CD14-positive monocyte (primary cell): ENCODE data around the gene E2F7. TPM values are rescaled to one million over a fixed set of nuclear protein-coding genes. Genes with fewer than 3 reads are reported as not detected.

ENCODE experiments used
- DNase-seq, 3 donors: peaks; one replicate each; pipeline ENCODE4 v3.0.0-alpha.2; 2011 to 2022
- H2AFZ ChIP-seq: 2 replicates; pipeline ENCODE4 v1.6.0; 2012; ENCODE audit warnings: mild to moderate bottlenecking, low read depth, low read length, inconsistent platforms; ENCODE audit not compliant: insufficient read depth, poor library complexity, severe bottlenecking
- H3K27ac ChIP-seq, 2 donors: 1 replicate in 1 of 2; 2 replicates in 1 of 2; pipeline ENCODE4 v1.5.1; 2012 to 2013; ENCODE audit warnings: low read length in 2 of 2, control low read depth in 1 of 2, inconsistent platforms in 1 of 2, low read depth in 1 of 2, mild to moderate bottlenecking in 1 of 2
- H3K27me3 ChIP-seq, 2 donors: one replicate each; pipeline versions ENCODE4 v1.6.0 to v1.6.1; 2011 to 2013; ENCODE audit warnings: low read length in 2 of 2; ENCODE audit not compliant: control insufficient read depth in 2 of 2, insufficient read depth in 2 of 2
- H3K36me3 ChIP-seq, 2 donors: replicated peaks in 1 of 2; 1 replicate in 1 of 2; 2 replicates in 1 of 2; pipeline versions ENCODE4 v1.5.1 to v1.6.1; 2012 to 2013; ENCODE audit warnings: low read length in 2 of 2, control low read depth in 1 of 2, inconsistent platforms in 1 of 2, mild to moderate bottlenecking in 1 of 2; ENCODE audit not compliant: insufficient read depth in 2 of 2, control insufficient read depth in 1 of 2
- H3K4me1 ChIP-seq, 2 donors: 1 replicate in 1 of 2; 2 replicates in 1 of 2; pipeline versions ENCODE4 v1.5.1 to v1.6.1; 2012 to 2013; ENCODE audit warnings: low read length in 2 of 2, control low read depth in 1 of 2, inconsistent platforms in 1 of 2, mild to moderate bottlenecking in 1 of 2, moderate library complexity in 1 of 2; ENCODE audit not compliant: insufficient read depth in 2 of 2, control insufficient read depth in 1 of 2
- H3K4me2 ChIP-seq: replicated peaks from 2 replicates; pipeline ENCODE3; 2012; ENCODE audit warnings: low read length, moderate library complexity, mild to moderate bottlenecking; ENCODE audit not compliant: poor library complexity, severe bottlenecking; ENCODE audit errors: extremely low read depth
- H3K4me3 ChIP-seq, 3 experiments: fragments of 200-600 bp in 1 of 3; sonication (generic) in 1 of 3; replicated peaks in 1 of 3; 1 replicate in 2 of 3; 2 replicates in 1 of 3; pipeline ENCODE4 v1.5.1; 2011 to 2013; ENCODE audit warnings: low read length in 3 of 3, mild to moderate bottlenecking in 3 of 3, control low read depth in 2 of 3, low read depth in 2 of 3, inconsistent platforms in 1 of 3, moderate library complexity in 1 of 3
- H3K79me2 ChIP-seq: 2 replicates; pipeline ENCODE4 v1.6.0; 2012; ENCODE audit warnings: mild to moderate bottlenecking, control low read depth, inconsistent platforms, low read length, moderate library complexity; ENCODE audit not compliant: insufficient read depth
- H3K9ac ChIP-seq: 2 replicates; pipeline ENCODE4 v1.6.0; 2017; ENCODE audit warnings: low read length, mild to moderate bottlenecking; ENCODE audit not compliant: insufficient read depth, poor library complexity, severe bottlenecking
- H3K9me3 ChIP-seq, 2 donors: replicated peaks in 1 of 2; 1 replicate in 1 of 2; 2 replicates in 1 of 2; pipeline versions ENCODE4 v1.5.1 to v1.6.1; 2012 to 2013; ENCODE audit warnings: low read length in 2 of 2, control low read depth in 1 of 2; ENCODE audit not compliant: control insufficient read depth in 1 of 2, insufficient read depth in 1 of 2
- H4K20me1 ChIP-seq: 2 replicates; pipeline ENCODE4 v1.6.0; 2012; ENCODE audit warnings: mild to moderate bottlenecking, low read length, control low read depth, moderate library complexity; ENCODE audit not compliant: insufficient read depth
- H3K27ac Mint-ChIP-seq, 7 donors: one replicate each; pipeline ENCODE4 v1.8.0; 2020; ENCODE audit warnings: mild to moderate bottlenecking in 7 of 7, mixed read lengths in 7 of 7, moderate library complexity in 6 of 7, inconsistent platforms in 2 of 7
- H3K27me3 Mint-ChIP-seq, 3 donors: one replicate each; pipeline ENCODE4 v1.8.0; 2021 to 2022; ENCODE audit warnings: low read depth in 3 of 3, mild to moderate bottlenecking in 3 of 3, mixed read lengths in 3 of 3, moderate library complexity in 3 of 3, inconsistent platforms in 1 of 3
- H3K36me3 Mint-ChIP-seq, 2 donors: one replicate each; pipeline ENCODE4 v1.8.0; 2020; ENCODE audit warnings: mixed read lengths in 2 of 2, inconsistent platforms in 1 of 2, mild to moderate bottlenecking in 1 of 2
- H3K4me1 Mint-ChIP-seq: one replicate; pipeline ENCODE4 v1.8.0; 2020; ENCODE audit warnings: mild to moderate bottlenecking, mixed read lengths
- H3K4me3 Mint-ChIP-seq, 2 donors: one replicate each; pipeline ENCODE4 v1.8.0; 2020; ENCODE audit warnings: mild to moderate bottlenecking in 2 of 2, mixed read lengths in 2 of 2, moderate library complexity in 1 of 2
- H3K9me3 Mint-ChIP-seq, 7 donors: one replicate each; pipeline ENCODE4 v1.8.0; 2020 to 2022; ENCODE audit warnings: mixed read lengths in 7 of 7, mild to moderate bottlenecking in 6 of 7, moderate library complexity in 6 of 7, inconsistent platforms in 2 of 7
- WGBS: methylation state at CpG from one replicate; pipeline ENCODE4 v1.1.5; 2013; ENCODE audit warnings: missing lambda C conversion rate; ENCODE audit not compliant: insufficient coverage; 5-methylcytosine and 5-hydroxymethylcytosine counted together
- intact Hi-C, 2 donors: fragments of 100-400 bp; cut with micrococcal nuclease; formaldehyde crosslinking; loops; one replicate each; pipeline versions ENCODE4 v1.15.0 to v1.15.1; 2023
- polyA plus RNA-seq, 3 donors: library from polyadenylated mRNA; depleted of rRNA in 1 of 3; unstranded in 2 of 3; stranded (reverse) in 1 of 3; fragments of 300-500 nt in 2 of 3; fragments of >200 nt in 1 of 3; fragmentation: Illumina TruSeq in 2 of 3; gene quantifications; 1 replicate in 2 of 3; 2 replicates in 1 of 3; pipeline ENCODE4 v1.2.3, GENCODE V29; 2012 to 2021
- TF ChIP-seq, protein P1 (sequence below): fragments of 200-600 bp; IDR thresholded peaks from one replicate; pipeline ENCODE4 v1.8.0; 2022; ENCODE audit warnings: antibody characterized with exemption, mild to moderate bottlenecking

Gene E2F7
- polyA plus RNA-seq, 3 donors, result not detected

DNA sequence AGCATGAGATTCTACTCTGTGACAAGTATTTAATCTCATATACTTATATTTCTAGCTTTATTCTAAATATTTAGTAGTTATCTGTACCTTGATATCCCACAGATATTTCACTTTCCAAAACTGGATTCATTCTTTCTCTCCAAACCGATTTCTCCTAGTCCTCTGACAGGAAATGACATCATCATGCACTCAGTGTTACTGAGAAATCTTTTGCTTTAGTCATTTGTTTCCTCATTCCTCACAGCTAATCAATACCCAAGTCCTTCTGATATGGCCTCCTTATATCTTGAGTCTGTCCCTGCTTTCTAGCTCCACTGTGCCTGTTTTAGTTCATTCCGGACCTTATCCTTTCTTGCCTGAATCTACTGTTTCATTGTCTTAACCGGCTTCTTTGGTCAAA lies 39.4 kb upstream of the E2F7 start:
- Mint-ChIP-seq H3K36me3 (no peaks in the 10 kb centered on the region), H3K27me3 (peaks cover 0 to 2% (median 2%) of the 10 kb centered on the region in 3 donors), H3K9me3 (peaks cover 0 to 4% (median 0%) of the 10 kb centered on the region in 7 donors), H3K27ac (no peak overlapping the region), H3K4me3 (no peak overlapping the region), H3K4me1 (no peaks in the 10 kb centered on the region)
- no peak overlapping the region for H2AFZ ChIP-seq
- TF ChIP-seq, protein P1, sequence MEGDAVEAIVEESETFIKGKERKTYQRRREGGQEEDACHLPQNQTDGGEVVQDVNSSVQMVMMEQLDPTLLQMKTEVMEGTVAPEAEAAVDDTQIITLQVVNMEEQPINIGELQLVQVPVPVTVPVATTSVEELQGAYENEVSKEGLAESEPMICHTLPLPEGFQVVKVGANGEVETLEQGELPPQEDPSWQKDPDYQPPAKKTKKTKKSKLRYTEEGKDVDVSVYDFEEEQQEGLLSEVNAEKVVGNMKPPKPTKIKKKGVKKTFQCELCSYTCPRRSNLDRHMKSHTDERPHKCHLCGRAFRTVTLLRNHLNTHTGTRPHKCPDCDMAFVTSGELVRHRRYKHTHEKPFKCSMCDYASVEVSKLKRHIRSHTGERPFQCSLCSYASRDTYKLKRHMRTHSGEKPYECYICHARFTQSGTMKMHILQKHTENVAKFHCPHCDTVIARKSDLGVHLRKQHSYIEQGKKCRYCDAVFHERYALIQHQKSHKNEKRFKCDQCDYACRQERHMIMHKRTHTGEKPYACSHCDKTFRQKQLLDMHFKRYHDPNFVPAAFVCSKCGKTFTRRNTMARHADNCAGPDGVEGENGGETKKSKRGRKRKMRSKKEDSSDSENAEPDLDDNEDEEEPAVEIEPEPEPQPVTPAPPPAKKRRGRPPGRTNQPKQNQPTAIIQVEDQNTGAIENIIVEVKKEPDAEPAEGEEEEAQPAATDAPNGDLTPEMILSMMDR, result no peak
- no peaks in the 10 kb centered on the region for H4K20me1 ChIP-seq
- intact Hi-C loops, result no loop called here
- no peaks in the 10 kb centered on the region for H3K79me2 ChIP-seq
- no peak overlapping the region for H3K9ac ChIP-seq
- no peak overlapping the region for H3K4me2 ChIP-seq
- H3K9me3 ChIP-seq, result no peaks in the 10 kb centered on the region
- DNase-seq, result no peak
- H3K27me3 ChIP-seq, result no peaks in the 10 kb centered on the region
- H3K4me1 ChIP-seq, result no peaks in the 10 kb centered on the region
- H3K4me3 ChIP-seq, result no peak overlapping the region
- H3K36me3 ChIP-seq, result no peaks in the 10 kb centered on the region
- H3K27ac ChIP-seq, result no peak overlapping the region
- no CpG with 5 or more reads among the region's 3 CpGs for WGBS

DNA sequence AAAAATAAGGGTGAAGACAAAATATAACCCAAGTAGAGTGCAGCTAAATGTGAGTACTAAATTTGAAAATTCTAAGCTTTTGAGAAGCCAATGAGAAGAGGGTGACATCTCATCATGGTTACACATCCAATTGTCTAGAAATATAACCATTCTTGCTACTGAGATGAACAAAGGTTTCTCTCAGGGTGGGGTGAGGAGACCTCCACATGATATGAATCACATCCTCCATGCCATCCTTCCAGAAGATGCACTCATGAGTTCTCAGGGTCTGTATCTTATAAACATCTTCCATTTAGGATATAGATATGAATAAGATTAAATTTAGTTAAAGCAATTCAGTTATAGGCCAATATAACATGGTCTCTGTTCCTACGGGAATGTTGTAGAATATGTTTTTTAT lies 38.9 kb upstream of the E2F7 start:
- no peak overlapping the region for H2AFZ ChIP-seq
- H3K27me3 ChIP-seq, result no peaks in the 10 kb centered on the region
- H3K4me3 ChIP-seq, result no peak overlapping the region
- Mint-ChIP-seq H3K9me3 (peaks cover 0 to 4% (median 0%) of the 10 kb centered on the region in 7 donors), H3K4me3 (no peak overlapping the region), H3K27me3 (peaks cover 0 to 2% (median 2%) of the 10 kb centered on the region in 3 donors), H3K4me1 (no peaks in the 10 kb centered on the region), H3K27ac (no peak overlapping the region), H3K36me3 (no peaks in the 10 kb centered on the region)
- no peaks in the 10 kb centered on the region for H3K36me3 ChIP-seq
- H3K79me2 ChIP-seq, result no peaks in the 10 kb centered on the region
- no peaks in the 10 kb centered on the region for H4K20me1 ChIP-seq
- H3K9me3 ChIP-seq, result no peaks in the 10 kb centered on the region
- no CpG with 5 or more reads among the region's 1 CpG for WGBS
- H3K9ac ChIP-seq, result no peak overlapping the region
- intact Hi-C loops, result no loop called here
- no peak overlapping the region for H3K4me2 ChIP-seq
- TF ChIP-seq, protein P1, result no peak
- DNase-seq, result no peak
- H3K4me1 ChIP-seq, result no peaks in the 10 kb centered on the region
- H3K27ac ChIP-seq, result no peak overlapping the region
